GM18907 (cell line): Measurements from ENCODE around the gene HPN.
"Not testable (repeated sequence)": the region's sequence is repeated elsewhere in the genome, so short reads cannot be mapped to it uniquely, and the experiment has no call there.

Source experiments
- ATAC-seq: cut with Tn5 transposase; IDR thresholded peaks from one replicate; pipeline ENCODE4 v1.9.1; 2021; ENCODE audit warnings: mild to moderate bottlenecking, moderate library complexity; ENCODE audit not compliant: unreplicated experiment

HPN gene

GRCh38 chr19:35008891-35009341 is 32.6 kb upstream of the HPN start:
- ATAC-seq = no peak

GRCh38 chr19:35009424-35010415 is 31.8 kb upstream of the HPN start:
- no peak for ATAC-seq

- no peak for ATAC-seq
These were observed 30.3 kb upstream of the HPN start for GRCh38 chr19:35011091-35011689.

- no peak for ATAC-seq
These were observed 29.5 kb upstream of the HPN start for GRCh38 chr19:35011737-35012682.

- no peak for ATAC-seq
These were observed 28.3 kb upstream of the HPN start for GRCh38 chr19:35013041-35013819.

- no peak for ATAC-seq
These were observed 27.4 kb upstream of the HPN start for GRCh38 chr19:35013820-35014754.

GRCh38 chr19:35014774-35015173 is 26.7 kb upstream of the HPN start:
- not testable (repeated sequence) for ATAC-seq

- ATAC-seq = no peak
These were observed 26.1 kb upstream of the HPN start for GRCh38 chr19:35015270-35015953.

GRCh38 chr19:35015954-35016351 is 25.6 kb upstream of the HPN start:
- ATAC-seq = no peak

GRCh38 chr19:35017507-35017906 is 24.0 kb upstream of the HPN start:
- no peak for ATAC-seq

GRCh38 chr19:35018379-35018778 is 23.1 kb upstream of the HPN start:
- no peak for ATAC-seq

GRCh38 chr19:35019144-35019543 is 22.4 kb upstream of the HPN start:
- no peak for ATAC-seq

- ATAC-seq = no peak
These were observed 20.5 kb upstream of the HPN start for GRCh38 chr19:35021016-35021415.

GRCh38 chr19:35021596-35021995 is 19.9 kb upstream of the HPN start:
- no peak for ATAC-seq

GRCh38 chr19:35022460-35022859 is 19.1 kb upstream of the HPN start:
- ATAC-seq = no peak

GRCh38 chr19:35023428-35023827 is 18.1 kb upstream of the HPN start:
- no peak for ATAC-seq

GRCh38 chr19:35024095-35024494 is 17.4 kb upstream of the HPN start:
- ATAC-seq = no peak

GRCh38 chr19:35025969-35026368 is 15.6 kb upstream of the HPN start:
- ATAC-seq = no peak

- ATAC-seq = no peak
These were observed 15.1 kb upstream of the HPN start for GRCh38 chr19:35026418-35026817.
